Uterus (tissue), 4 donors: ENCODE measurements around the gene AIFM3. TPM values are rescaled to one million over a fixed set of nuclear protein-coding genes. Genes with fewer than 3 reads are reported as not detected.

Experiments
- DNase-seq, 2 donors: peaks; one replicate each; pipeline ENCODE4 v3.0.0-alpha.2; 2019 to 2020
- H3K27ac ChIP-seq, 2 donors: fragments of 200-600 bp; sonication (generic); 1 replicate in 1 of 2; 2 replicates in 1 of 2; pipeline ENCODE4 v1.5.1; 2016 to 2018
- H3K27me3 ChIP-seq, 2 donors: fragments of 200-600 bp; sonication (generic); one replicate each; pipeline ENCODE4 v1.5.1; 2018 to 2019; ENCODE audit warnings: control low read depth in 1 of 2
- H3K36me3 ChIP-seq, 2 donors: fragments of 200-600 bp; sonication (generic); one replicate each; pipeline ENCODE4 v1.5.1; 2019; ENCODE audit warnings: control low read depth in 1 of 2
- H3K4me1 ChIP-seq, 2 donors: fragments of 200-600 bp; sonication (generic); one replicate each; pipeline ENCODE4 v1.5.1; 2018 to 2019; ENCODE audit warnings: control low read depth in 1 of 2
- H3K4me3 ChIP-seq, 2 donors: fragments of 200-600 bp; sonication (generic); 1 replicate in 1 of 2; 2 replicates in 1 of 2; pipeline ENCODE4 v1.5.1; 2018 to 2019; ENCODE audit warnings: mild to moderate bottlenecking in 1 of 2
- H3K9me3 ChIP-seq, 2 donors: fragments of 200-600 bp; sonication (generic); one replicate each; pipeline ENCODE4 v1.5.1; 2019; ENCODE audit warnings: control low read depth in 1 of 2
- CTCF ChIP-seq, 4 experiments: fragments of 200-600 bp in 2 of 4; fragments of 450-650 bp in 2 of 4; sonication (generic) in 2 of 4; IDR thresholded peaks; one replicate each; pipeline ENCODE4 v1.5.1; 2016 to 2019; ENCODE audit warnings: antibody characterized with exemption in 4 of 4, mild to moderate bottlenecking in 2 of 4, moderate library complexity in 1 of 4
- POLR2A ChIP-seq, 2 donors: fragments of 450-650 bp; IDR thresholded peaks; one replicate each; pipeline ENCODE4 v1.6.1; 2016; ENCODE audit warnings: antibody characterized with exemption in 2 of 2, mild to moderate bottlenecking in 1 of 2, moderate library complexity in 1 of 2
- intact Hi-C: fragments of 100-400 bp; cut with DNase I; formaldehyde crosslinking; loops from one replicate; pipeline ENCODE4 v1.15.1; 2023; ENCODE audit warnings: low total_unique reads
- total RNA-seq, 4 donors: library from RNA; depleted of rRNA in 3 of 4; stranded (reverse); fragments of >200 nt in 3 of 4; gene quantifications; one replicate each; pipeline versions ENCODE4 v1.1.0 to v1.2.4, GENCODE V29; 2014 to 2023
- donor health status: DM: yes; HTN: yes; CAD: no.

The AIFM3 gene
- total RNA-seq, 4 donors from 2014 or later, result 3.2 to 3.4 TPM; not detected in 2

GRCh38 chr22:20994902-20995241, 27.8 kb downstream of the AIFM3 start:
- DNase-seq, result no peak
- H3K9me3 ChIP-seq, result no peaks in the 10 kb centered on the region
- H3K27me3 ChIP-seq, result no peaks in the 10 kb centered on the region
- H3K27ac ChIP-seq, result no peak overlapping the region
- TF ChIP-seq CTCF (IDR thresholded peaks at IDR 0.05) (no peak), POLR2A (IDR thresholded peaks at IDR 0.05) (no peak)
- peaks cover 0 to 2% of the 10 kb centered on the region in 2 donors for H3K4me1 ChIP-seq
- H3K36me3 ChIP-seq, result no peaks in the 10 kb centered on the region
- intact Hi-C loops, result no loop called here
- H3K4me3 ChIP-seq, result no peak overlapping the region

GRCh38 chr22:20995329-20996030, 28.4 kb downstream of the AIFM3 start:
- no peak overlapping the region for H3K4me3 ChIP-seq
- no peaks in the 10 kb centered on the region for H3K9me3 ChIP-seq
- no peak for DNase-seq
- no peaks in the 10 kb centered on the region for H3K27me3 ChIP-seq
- H3K4me1 ChIP-seq, result peaks cover 0 to 8% of the 10 kb centered on the region in 2 donors
- H3K27ac ChIP-seq, result no peak overlapping the region
- no peak for TF ChIP-seq CTCF (IDR thresholded peaks at IDR 0.05)
- no peak for TF ChIP-seq POLR2A (IDR thresholded peaks at IDR 0.05)
- H3K36me3 ChIP-seq, result no peaks in the 10 kb centered on the region
- intact Hi-C loops, result no loop called here

- H3K4me3 ChIP-seq, result no peak overlapping the region
- H3K9me3 ChIP-seq, result no peaks in the 10 kb centered on the region
- H3K36me3 ChIP-seq, result no peaks in the 10 kb centered on the region
- H3K27me3 ChIP-seq, result no peaks in the 10 kb centered on the region
- no peak for DNase-seq
- H3K27ac ChIP-seq, result no peak overlapping the region
- intact Hi-C loops, result no loop called here
- TF ChIP-seq POLR2A (IDR thresholded peaks at IDR 0.05) (no peak), CTCF (IDR thresholded peaks at IDR 0.05) (no peak)
- peaks cover 0 to 13% of the 10 kb centered on the region in 2 donors for H3K4me1 ChIP-seq
These were observed 29.0 kb downstream of the AIFM3 start for GRCh38 chr22:20996031-20996410.

- Histone ChIP-seq H3K4me3 (no peak overlapping the region), H3K36me3 (no peaks in the 10 kb centered on the region), H3K27me3 (no peaks in the 10 kb centered on the region), H3K27ac (no peak overlapping the region), H3K4me1 (peaks cover 0 to 13% of the 10 kb centered on the region in 2 donors), H3K9me3 (no peaks in the 10 kb centered on the region)
- intact Hi-C loops, result no loop called here
- no peak for DNase-seq
- TF ChIP-seq POLR2A (IDR thresholded peaks at IDR 0.05) (no peak), CTCF (IDR thresholded peaks at IDR 0.05) (no peak)
These were observed 29.8 kb downstream of the AIFM3 start for GRCh38 chr22:20996598-20997535.
